IPS-18c (cell line): Measurements from ENCODE around the gene INPP5F.

Source experiments
- H3K4me3 ChIP-seq: 2 replicates; pipeline ENCODE4 v1.7.0; 2013; ENCODE audit warnings: low read depth, mild to moderate bottlenecking, low read length, moderate library complexity; ENCODE audit not compliant: insufficient read depth
- H3K9me3 ChIP-seq: one replicate; pipeline ENCODE4 v1.6.1; 2013; ENCODE audit warnings: mild to moderate bottlenecking, low read length, moderate library complexity; ENCODE audit not compliant: control insufficient read depth, insufficient read depth

The INPP5F gene

GRCh38 chr10:119818889-119819270, 93.0 kb downstream of the INPP5F start:
- no peaks in the 10 kb centered on the region for H3K9me3 ChIP-seq
- peak overlapping the region; percentile 29; the same call in 1 of the 2 replicates for H3K4me3 ChIP-seq

GRCh38 chr10:119821182-119821581, 95.3 kb downstream of the INPP5F start:
- Histone ChIP-seq H3K4me3 (no peak overlapping the region), H3K9me3 (no peaks in the 10 kb centered on the region)

DNA sequence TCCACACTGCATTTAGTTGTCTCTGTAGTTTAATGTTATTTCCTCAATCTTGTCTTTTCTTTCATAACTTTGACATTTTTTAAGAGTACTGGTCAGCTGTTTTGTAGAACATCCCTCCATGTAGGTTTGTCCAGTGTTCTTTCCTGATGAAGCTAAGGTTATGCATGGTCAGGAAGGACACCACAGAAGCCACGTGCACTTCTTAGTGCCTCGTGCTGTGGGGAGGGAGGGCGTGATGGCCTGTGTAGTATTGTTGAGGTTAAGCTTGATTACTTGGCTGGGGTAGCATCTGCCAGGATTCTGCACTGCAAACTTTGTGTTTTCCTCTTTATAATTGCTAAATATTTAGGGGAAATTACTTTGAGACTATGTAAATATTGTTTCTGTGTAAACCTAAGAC, 98.4 kb downstream of the INPP5F start:
- Histone ChIP-seq H3K4me3 (no peak overlapping the region), H3K9me3 (no peaks in the 10 kb centered on the region)

DNA sequence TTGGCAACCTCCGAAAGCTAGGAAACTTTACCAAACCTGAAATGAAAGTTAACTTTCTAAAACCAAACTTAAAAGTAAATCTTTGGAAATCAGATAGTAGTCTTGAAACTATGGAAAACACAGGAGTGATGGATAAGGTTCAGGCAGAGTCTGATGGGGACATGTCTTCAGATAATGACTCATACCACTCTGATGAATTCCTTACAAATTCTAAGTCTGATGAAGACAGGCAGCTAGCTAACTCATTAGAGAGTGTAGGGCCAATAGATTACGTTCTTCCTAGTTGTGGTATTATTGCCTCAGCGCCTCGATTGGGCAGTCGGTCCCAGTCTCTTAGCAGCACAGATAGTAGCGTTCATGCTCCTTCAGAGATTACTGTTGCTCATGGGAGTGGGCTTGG, 100.9 kb downstream of the INPP5F start:
- Histone ChIP-seq H3K9me3 (no peaks in the 10 kb centered on the region), H3K4me3 (no peak overlapping the region)

DNA sequence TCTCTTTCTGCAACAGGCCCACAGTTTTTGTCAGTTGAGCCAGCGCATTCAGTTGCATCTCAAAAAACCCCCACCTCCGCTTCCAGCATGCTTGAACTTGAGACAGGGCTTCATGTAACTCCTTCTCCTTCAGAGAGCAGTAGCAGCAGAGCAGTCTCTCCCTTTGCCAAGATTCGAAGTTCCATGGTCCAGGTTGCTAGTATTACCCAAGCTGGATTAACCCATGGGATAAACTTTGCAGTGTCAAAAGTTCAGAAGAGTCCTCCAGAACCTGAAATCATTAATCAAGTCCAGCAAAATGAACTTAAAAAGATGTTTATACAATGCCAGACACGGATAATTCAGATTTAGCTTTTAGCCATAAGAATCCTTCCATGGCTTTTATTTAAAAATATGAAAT, 101.6 kb downstream of the INPP5F start:
- Histone ChIP-seq H3K4me3 (no peak overlapping the region), H3K9me3 (no peaks in the 10 kb centered on the region)

DNA sequence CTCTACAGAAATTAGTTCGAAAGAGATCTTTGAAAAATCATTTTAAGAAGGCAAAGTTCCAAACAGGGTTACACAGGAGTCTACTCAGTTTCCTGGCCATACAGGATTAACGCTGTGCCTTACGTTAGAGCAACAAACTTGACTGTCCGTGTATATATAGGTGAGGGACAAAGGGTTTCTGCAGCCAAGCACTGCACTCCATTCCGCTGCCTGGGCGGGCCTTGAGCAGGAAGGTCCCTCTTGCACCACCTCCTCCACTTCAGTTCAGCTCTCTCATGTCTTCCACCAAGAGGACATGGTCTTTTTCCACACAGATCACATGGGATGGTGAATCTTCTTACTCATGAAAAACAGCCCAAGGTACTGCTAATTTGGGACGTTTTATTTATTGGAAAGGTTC, 103.6 kb downstream of the INPP5F start:
- no peaks in the 10 kb centered on the region for H3K9me3 ChIP-seq

GRCh38 chr10:119830851-119831250, 105.0 kb downstream of the INPP5F start:
- Histone ChIP-seq H3K9me3 (no peaks in the 10 kb centered on the region), H3K4me3 (no peak overlapping the region)

More for the DNA sequence above, 103.6 kb downstream of the INPP5F start:
- no peak overlapping the region for H3K4me3 ChIP-seq

- H3K9me3 ChIP-seq, result no peaks in the 10 kb centered on the region
- no peak overlapping the region for H3K4me3 ChIP-seq
Measured at GRCh38 chr10:119831656-119832055, 105.8 kb downstream of the INPP5F start.

DNA sequence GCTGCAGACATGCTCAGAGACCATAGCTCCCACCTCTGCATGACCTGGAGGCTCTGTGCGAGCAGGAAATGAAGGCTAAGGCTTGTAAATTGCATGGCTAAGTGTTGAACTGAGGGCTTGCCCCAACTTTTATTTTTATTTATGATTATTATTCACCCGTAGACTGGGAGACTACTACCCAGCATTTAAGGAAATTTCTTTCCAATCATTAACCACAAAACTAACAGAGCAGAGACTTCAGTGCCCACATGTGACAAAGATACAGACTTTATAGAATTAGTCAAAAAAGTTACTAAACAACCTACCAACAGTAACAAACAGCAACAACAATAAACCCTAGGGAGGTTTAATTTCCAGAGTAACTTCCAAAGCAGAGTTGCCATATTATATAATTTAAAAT, 107.1 kb downstream of the INPP5F start:
- Histone ChIP-seq H3K9me3 (no peaks in the 10 kb centered on the region), H3K4me3 (no peak overlapping the region)

GRCh38 chr10:119834188-119834587, 108.3 kb downstream of the INPP5F start:
- Histone ChIP-seq H3K9me3 (no peaks in the 10 kb centered on the region), H3K4me3 (no peak overlapping the region)

DNA sequence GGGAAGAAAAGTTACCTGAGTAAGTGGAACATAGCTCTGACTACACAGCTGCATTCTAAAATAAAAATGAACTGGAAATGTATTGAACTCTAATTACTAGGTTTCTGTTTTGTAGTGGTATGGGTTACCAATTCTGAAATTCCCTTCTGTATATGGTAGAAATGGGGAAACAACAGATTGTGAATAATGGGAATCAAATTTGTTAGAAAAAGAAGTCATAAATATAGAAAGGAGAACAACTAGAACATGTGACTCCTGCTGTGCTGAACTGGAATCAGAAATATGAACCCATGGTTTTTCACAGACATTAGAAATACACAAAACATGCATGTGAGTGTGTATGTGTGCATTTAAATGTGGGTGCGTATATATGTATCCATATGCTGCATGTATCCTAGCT, 119.8 kb downstream of the INPP5F start:
- H3K9me3 ChIP-seq, result no peaks in the 10 kb centered on the region
- no peak overlapping the region for H3K4me3 ChIP-seq

DNA sequence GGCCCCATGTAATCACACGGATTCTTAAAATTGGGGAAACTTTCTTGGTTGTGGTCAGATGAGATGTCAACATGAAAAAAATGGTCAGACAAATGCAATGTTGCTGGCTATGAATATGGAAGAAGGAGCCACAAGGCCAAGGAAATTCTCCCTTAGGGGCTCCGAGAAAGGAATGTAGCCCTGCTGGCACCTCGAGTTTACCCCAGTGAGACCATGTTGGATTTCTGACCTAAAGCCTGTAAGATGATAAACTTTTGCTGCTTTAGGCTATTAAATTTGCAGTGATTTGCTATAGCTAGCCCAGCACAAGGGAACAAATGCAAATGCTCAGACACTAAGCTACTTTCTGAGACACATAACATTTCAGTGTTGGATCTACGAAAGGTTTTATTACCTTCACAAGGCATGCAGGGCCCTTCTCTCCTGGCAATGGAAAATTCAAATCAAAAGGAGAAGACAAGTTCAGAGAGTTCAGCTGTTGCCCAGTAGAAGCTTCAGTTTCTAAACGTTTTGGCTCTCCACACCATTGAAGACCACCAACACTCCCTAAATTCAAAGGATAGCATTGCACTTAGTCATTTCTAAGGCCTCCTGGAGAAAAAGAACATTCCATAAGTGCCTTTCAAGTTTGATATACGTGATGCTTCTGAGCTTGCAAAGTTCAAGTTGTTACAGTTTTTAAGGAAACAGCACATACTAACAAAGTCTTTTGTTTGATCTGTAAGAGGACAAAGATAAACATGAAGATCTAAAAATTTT, 123.4 kb downstream of the INPP5F start:
- Histone ChIP-seq H3K9me3 (no peaks in the 10 kb centered on the region), H3K4me3 (no peak overlapping the region)

GRCh38 chr10:119849944-119850343, 124.1 kb downstream of the INPP5F start:
- Histone ChIP-seq H3K4me3 (no peak overlapping the region), H3K9me3 (no peaks in the 10 kb centered on the region)

DNA sequence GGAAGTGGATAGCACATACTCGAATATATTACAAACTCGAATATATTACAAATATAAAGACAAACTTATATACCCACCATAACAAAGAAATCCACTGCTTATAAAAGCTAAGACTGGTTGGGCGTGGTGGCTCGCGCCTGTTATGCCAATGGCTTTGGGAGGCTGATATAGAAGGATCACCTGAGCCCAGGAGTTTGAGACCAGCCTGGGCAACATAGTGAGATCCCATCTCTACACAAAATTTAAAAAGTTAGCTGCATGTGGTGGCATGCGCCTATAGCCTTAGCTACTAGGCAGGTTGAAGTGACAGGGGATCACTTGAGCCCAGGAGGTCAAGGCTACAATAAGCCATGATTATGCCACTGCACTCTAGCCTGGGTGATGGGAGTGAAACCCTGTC, 126.4 kb downstream of the INPP5F start:
- no peaks in the 10 kb centered on the region for H3K9me3 ChIP-seq
- H3K4me3 ChIP-seq, result no peak overlapping the region

DNA sequence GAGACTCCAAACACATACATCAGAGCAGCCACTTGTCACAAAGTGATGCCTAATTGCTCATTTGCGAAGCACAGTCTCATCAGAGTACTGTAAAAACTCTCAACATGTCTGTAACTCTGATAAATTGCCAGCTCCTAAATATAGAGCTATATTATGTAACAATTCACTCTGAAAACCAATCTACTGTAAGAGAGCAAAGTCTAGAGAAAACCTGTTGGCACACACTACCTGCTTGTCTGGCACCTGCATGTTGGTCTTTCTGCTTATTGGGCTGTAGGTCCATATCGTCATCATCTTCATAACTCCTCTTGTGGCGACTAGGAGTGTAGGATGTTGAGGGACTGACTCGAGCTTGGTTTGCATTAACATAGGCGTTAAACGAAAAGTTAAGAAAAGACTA, 127.0 kb downstream of the INPP5F start:
- Histone ChIP-seq H3K9me3 (no peaks in the 10 kb centered on the region), H3K4me3 (no peak overlapping the region)

- no peak overlapping the region for H3K4me3 ChIP-seq
- no peaks in the 10 kb centered on the region for H3K9me3 ChIP-seq
Measured at GRCh38 chr10:119853574-119853973, 127.7 kb downstream of the INPP5F start.

DNA sequence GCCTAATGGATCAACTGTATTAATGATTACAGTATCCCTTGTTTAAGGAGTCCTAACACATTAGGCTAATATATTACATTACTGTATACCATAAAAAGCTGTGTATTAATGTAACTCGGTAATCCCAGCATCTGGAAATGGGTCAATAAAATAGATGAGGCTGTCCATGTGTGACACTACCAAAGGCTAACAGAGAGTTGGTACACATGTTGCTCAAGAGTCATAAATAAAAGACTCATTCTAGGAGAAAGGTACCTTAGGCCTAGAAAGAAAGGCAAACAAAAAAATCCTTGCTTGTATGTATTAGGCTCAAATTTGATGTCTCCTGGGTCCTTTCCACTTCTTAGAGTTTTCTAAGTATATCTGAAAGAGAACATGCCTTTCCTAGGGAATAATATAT, 132.2 kb downstream of the INPP5F start:
- no peak overlapping the region for H3K4me3 ChIP-seq
- no peaks in the 10 kb centered on the region for H3K9me3 ChIP-seq

DNA sequence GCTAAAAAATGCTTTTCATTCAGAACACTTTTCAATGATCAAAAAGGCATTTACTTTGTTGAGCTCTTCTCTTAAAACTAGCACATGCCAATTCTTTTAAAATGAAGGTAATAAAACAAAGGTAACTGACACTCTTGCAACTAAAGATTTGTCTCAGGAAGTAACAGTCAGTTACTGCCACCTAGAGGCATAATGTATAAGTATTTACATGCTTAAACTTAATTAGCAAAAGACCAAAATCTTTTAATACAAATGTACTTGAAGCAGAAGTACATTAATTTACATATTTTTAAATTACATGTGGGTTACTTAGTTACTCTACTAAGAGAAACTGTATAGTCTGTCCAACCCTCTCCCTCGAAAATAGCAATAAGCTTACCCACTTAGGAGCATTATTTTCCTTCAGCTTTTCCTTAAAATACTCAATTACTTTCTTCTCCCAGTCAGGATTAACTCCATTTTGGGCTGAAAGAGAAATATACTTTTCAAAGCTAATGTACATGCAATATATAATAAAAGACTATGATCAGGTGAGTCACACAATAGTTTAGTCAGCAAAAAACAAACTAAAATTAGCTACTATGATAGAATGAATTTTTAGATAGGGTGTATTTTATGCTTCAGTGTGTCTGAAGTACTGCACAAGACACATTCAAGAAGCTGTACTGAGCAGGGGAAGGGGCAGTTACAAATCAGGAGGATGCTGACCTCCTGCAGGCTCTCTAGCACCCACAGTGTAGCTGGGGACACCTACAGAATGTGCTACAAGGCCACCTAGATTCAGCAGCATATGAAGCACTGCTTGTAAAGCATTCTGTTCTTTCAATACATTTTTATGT, 133.8 kb downstream of the INPP5F start:
- Histone ChIP-seq H3K9me3 (no peaks in the 10 kb centered on the region), H3K4me3 (no peak overlapping the region)
